ENCODE results near the gene VSTM2B.

GRCh38 chr19:29573486-29573885, 47.7 kb downstream of the VSTM2B start:
- TF ChIP-seq, protein P1, sequence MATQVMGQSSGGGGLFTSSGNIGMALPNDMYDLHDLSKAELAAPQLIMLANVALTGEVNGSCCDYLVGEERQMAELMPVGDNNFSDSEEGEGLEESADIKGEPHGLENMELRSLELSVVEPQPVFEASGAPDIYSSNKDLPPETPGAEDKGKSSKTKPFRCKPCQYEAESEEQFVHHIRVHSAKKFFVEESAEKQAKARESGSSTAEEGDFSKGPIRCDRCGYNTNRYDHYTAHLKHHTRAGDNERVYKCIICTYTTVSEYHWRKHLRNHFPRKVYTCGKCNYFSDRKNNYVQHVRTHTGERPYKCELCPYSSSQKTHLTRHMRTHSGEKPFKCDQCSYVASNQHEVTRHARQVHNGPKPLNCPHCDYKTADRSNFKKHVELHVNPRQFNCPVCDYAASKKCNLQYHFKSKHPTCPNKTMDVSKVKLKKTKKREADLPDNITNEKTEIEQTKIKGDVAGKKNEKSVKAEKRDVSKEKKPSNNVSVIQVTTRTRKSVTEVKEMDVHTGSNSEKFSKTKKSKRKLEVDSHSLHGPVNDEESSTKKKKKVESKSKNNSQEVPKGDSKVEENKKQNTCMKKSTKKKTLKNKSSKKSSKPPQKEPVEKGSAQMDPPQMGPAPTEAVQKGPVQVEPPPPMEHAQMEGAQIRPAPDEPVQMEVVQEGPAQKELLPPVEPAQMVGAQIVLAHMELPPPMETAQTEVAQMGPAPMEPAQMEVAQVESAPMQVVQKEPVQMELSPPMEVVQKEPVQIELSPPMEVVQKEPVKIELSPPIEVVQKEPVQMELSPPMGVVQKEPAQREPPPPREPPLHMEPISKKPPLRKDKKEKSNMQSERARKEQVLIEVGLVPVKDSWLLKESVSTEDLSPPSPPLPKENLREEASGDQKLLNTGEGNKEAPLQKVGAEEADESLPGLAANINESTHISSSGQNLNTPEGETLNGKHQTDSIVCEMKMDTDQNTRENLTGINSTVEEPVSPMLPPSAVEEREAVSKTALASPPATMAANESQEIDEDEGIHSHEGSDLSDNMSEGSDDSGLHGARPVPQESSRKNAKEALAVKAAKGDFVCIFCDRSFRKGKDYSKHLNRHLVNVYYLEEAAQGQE (IDR thresholded peaks at IDR 0.05; ENCODE audit: insufficient read depth in 1 of 2, low read depth in 2 of 2, low read length in 2 of 2) = no peak
- TF ChIP-seq POLR2AphosphoS5 (IDR thresholded peaks at IDR 0.05; ENCODE audit: low read depth, low read length) = no peak
- TF ChIP-seq SIN3A (IDR thresholded peaks at IDR 0.05; ENCODE audit: borderline replicate concordance, insufficient read depth, low read length) = no peak
- no peak for TF ChIP-seq FOXP2 (optimal IDR thresholded peaks at IDR 0.05; ENCODE audit: borderline replicate concordance, extremely low read depth, extremely low read length, insufficient read depth)
- TF ChIP-seq TAF1 (IDR thresholded peaks at IDR 0.05; ENCODE audit: borderline replicate concordance, insufficient read depth, low read length) = no peak
